Skeletal muscle tissue (tissue), 4 donors: Measurements from ENCODE around the gene EPHA6. TPM values are rescaled to one million over a fixed set of nuclear protein-coding genes. Genes with fewer than 3 reads are reported as not detected.

ENCODE experiments used
- H3K27ac ChIP-seq: one replicate; pipeline ENCODE4 v1.7.0; 2013; ENCODE audit warnings: mild to moderate bottlenecking, low read depth, low read length, inconsistent platforms
- H3K27me3 ChIP-seq, 3 donors: one replicate each; pipeline ENCODE4 v1.7.0; 2013; ENCODE audit warnings: low read length in 3 of 3; ENCODE audit not compliant: control insufficient read depth in 3 of 3, insufficient read depth in 3 of 3
- H3K36me3 ChIP-seq, 3 donors: one replicate each; pipeline ENCODE4 v1.7.0; 2013; ENCODE audit warnings: low read length in 3 of 3; ENCODE audit not compliant: control insufficient read depth in 3 of 3, insufficient read depth in 3 of 3
- H3K4me1 ChIP-seq, 3 donors: one replicate each; pipeline ENCODE4 v1.7.0; 2013; ENCODE audit warnings: low read length in 3 of 3, mild to moderate bottlenecking in 3 of 3; ENCODE audit not compliant: control insufficient read depth in 3 of 3, insufficient read depth in 3 of 3
- H3K4me3 ChIP-seq, 3 donors: one replicate each; pipeline ENCODE4 v1.7.0; 2013; ENCODE audit warnings: low read length in 3 of 3
- H3K9ac ChIP-seq, 3 donors: one replicate each; pipeline ENCODE4 v1.7.0; 2013; ENCODE audit warnings: low read length in 3 of 3, mild to moderate bottlenecking in 3 of 3, moderate library complexity in 2 of 3, low read depth in 1 of 3
- H3K9me3 ChIP-seq, 3 donors: one replicate each; pipeline ENCODE4 v1.7.0; 2013; ENCODE audit warnings: low read length in 3 of 3; ENCODE audit not compliant: control insufficient read depth in 3 of 3
- total RNA-seq: library from RNA; depleted of rRNA; stranded (reverse); fragments of >200 nt; gene quantifications from one replicate; pipeline ENCODE4 v1.2.3, GENCODE V29; 2014
- donor health status: Osteomylitis.

The EPHA6 gene
- total RNA-seq, 1 donor from 2014 or later, result 0.52 TPM

DNA sequence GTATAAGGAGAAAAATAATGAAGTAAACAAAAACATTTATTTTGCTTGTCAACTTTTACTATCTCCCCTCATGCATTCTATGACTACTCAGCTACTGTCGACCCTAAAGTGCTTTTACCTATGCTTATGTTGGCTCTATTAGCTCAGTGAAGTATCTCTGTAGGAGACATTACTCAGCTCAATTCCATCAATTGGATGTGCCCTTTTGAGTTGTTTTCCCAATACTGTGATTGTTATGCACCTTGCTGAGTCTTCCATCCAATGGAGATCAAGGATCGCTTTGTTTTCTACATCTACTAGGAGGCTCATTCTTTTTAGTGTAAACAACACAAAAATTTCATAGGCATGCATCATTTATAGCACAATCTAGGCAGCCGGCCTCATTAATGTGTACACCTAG is 546.4 kb downstream of the EPHA6 start:
- Histone ChIP-seq H3K36me3 (no peaks in the 10 kb centered on the region), H3K4me1 (no peaks in the 10 kb centered on the region), H3K9me3 (no peaks in the 10 kb centered on the region), H3K27ac (no peak overlapping the region), H3K9ac (no peak overlapping the region), H3K4me3 (no peak overlapping the region), H3K27me3 (no peaks in the 10 kb centered on the region)

DNA sequence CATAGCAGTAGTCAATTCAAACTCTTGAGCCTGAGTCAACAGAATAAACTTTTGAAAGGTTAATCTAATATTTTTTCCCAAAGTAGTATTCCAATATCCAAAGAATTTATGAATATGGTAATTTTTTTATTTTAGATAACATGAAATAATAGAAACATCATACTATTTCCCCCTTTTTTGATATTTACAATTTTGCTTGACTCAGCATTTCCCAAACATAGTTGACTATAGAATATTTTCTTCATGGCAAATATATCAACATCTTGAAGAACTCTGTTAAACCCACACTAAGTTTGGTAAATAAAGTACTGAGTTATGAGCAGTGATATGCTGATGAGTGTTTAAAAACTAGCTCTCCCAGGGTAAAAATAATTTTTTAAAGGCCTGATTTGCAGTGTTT is 570.2 kb downstream of the EPHA6 start:
- Histone ChIP-seq H3K36me3 (no peaks in the 10 kb centered on the region), H3K27ac (no peak overlapping the region), H3K4me3 (no peak overlapping the region), H3K9me3 (no peaks in the 10 kb centered on the region), H3K4me1 (no peaks in the 10 kb centered on the region), H3K9ac (no peak overlapping the region), H3K27me3 (no peaks in the 10 kb centered on the region)

DNA sequence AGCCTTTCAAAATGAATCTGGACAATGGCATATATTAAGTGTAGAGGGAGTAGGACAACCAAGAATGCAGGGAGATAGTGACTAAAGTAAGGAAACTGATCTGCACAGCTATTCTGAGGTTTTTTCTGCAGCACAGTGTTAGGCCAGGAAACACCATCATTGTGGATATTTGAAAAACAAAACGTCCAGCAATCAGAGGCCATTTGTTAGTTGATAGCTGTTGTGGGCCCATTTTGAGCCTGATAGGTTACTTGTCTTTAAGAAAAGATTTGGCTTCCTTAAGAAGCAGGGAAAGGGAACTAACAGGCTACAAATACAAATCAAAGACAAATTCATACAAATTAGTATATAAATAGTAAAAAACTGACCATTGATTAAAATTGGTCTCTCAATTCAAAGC is 574.4 kb downstream of the EPHA6 start:
- no peak overlapping the region for H3K9ac ChIP-seq
- no peaks in the 10 kb centered on the region for H3K9me3 ChIP-seq
- no peak overlapping the region for H3K27ac ChIP-seq
- H3K27me3 ChIP-seq, result no peaks in the 10 kb centered on the region
- H3K4me3 ChIP-seq, result no peak overlapping the region
- no peaks in the 10 kb centered on the region for H3K4me1 ChIP-seq
- H3K36me3 ChIP-seq, result no peaks in the 10 kb centered on the region

DNA sequence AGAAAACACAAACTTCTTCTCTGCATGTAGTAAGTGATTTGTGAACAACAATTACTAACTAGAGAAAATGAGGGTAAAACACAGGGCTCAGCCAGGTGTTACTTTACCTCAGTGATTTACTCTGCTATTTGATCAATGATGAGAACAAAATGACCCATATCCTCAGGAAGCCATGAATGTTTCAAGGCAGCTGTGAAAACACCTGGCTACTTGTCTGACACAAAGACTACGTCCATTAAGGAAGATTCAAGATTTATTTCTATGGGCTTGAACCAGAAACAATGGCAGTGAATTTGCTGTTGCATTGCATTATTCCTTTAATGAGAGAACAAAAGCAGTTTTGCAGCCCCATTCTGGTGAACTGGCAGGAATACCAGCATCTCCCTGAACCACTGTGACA is 575.5 kb downstream of the EPHA6 start:
- H3K4me3 ChIP-seq, result no peak overlapping the region
- no peaks in the 10 kb centered on the region for H3K27me3 ChIP-seq
- no peaks in the 10 kb centered on the region for H3K4me1 ChIP-seq
- no peak overlapping the region for H3K27ac ChIP-seq
- no peak overlapping the region for H3K9ac ChIP-seq
- H3K36me3 ChIP-seq, result no peaks in the 10 kb centered on the region
- H3K9me3 ChIP-seq, result no peaks in the 10 kb centered on the region

DNA sequence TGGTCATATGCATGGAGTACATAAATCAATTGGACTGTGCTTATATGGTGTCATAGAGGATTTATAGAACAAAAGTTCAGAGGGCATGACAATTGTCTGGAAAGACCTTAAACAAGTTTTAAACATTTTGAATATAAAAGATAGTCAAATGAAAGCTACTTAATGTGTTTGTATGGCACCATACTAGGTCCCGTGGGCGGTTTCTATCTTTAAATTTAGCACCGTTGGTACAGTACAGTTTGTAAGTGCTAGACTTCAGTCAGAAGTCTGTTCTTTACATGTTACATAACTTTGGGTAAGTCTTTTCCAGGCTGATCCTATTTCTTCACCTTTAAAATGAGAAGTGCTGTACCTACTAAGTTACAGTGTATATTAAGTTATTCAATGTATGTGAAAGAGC is 576.8 kb downstream of the EPHA6 start:
- Histone ChIP-seq H3K4me1 (no peaks in the 10 kb centered on the region), H3K9ac (no peak overlapping the region), H3K27ac (no peak overlapping the region), H3K4me3 (no peak overlapping the region), H3K36me3 (no peaks in the 10 kb centered on the region), H3K9me3 (no peaks in the 10 kb centered on the region), H3K27me3 (no peaks in the 10 kb centered on the region)

DNA sequence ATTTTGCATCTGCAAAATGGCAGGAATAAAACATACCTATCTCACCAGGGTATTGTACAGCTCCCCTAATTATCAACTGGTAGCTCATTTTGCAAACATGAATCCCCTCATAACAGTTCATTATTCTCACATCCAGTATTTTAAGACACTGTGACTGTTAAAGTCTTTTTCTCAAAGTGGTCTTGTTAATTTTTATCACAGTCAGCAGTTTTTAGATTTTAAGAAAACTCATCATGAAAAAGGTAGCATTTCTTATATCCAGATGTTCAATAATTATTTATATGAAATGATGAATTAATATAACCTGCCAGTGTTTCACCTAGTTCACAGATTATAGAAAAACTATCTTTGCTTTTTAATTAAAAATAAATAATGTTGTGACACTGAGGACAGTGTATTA is 595.2 kb downstream of the EPHA6 start:
- no peak overlapping the region for H3K4me3 ChIP-seq
- H3K27me3 ChIP-seq, result no peaks in the 10 kb centered on the region
- H3K9me3 ChIP-seq, result no peaks in the 10 kb centered on the region
- no peak overlapping the region for H3K9ac ChIP-seq
- no peak overlapping the region for H3K27ac ChIP-seq
- no peaks in the 10 kb centered on the region for H3K36me3 ChIP-seq
- no peaks in the 10 kb centered on the region for H3K4me1 ChIP-seq

DNA sequence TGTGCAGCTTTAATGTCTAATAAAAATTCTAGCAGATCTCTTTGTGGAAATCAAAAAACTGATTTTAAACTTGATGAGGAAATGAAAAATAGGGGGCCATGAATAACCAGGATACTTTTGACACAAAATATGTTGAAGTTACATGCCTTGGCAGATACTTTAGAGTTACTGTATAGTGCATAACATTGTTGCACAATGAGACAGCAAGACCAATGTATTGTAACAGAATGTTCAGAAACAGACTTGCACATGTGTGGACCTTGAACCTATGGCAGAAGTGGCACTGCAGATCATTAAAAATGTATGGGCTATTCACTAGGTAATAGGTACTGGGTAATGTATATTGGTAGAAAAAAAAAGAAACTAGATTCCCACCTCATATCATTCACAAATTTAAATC is 607.2 kb downstream of the EPHA6 start:
- no peaks in the 10 kb centered on the region for H3K36me3 ChIP-seq

DNA sequence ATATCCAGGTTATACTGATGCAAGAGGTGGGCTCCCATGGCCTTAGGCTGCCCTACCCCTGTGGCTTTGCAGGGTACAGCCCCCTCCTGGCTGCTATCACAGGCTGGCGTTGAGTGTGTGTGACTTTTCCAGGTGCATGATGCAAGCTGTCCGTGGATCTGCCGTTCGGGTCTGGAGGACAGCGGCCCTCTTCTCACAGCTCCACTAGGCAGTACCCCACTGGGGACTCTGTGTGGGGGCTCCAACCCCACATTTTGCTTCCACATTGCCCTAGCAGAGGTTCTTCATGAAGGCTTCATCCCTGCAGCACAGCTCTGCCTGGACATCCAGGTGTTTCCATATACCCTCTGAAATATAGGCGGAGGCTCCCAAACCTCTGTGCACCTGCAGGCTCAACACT is 610.6 kb downstream of the EPHA6 start:
- Histone ChIP-seq H3K9ac (no peak overlapping the region), H3K27ac (no peak overlapping the region), H3K4me1 (no peaks in the 10 kb centered on the region), H3K9me3 (no peaks in the 10 kb centered on the region), H3K36me3 (no peaks in the 10 kb centered on the region), H3K27me3 (no peaks in the 10 kb centered on the region), H3K4me3 (no peak overlapping the region)

More for the DNA sequence above, 607.2 kb downstream of the EPHA6 start:
- H3K27me3 ChIP-seq, result no peaks in the 10 kb centered on the region
- H3K4me1 ChIP-seq, result no peaks in the 10 kb centered on the region
- no peaks in the 10 kb centered on the region for H3K9me3 ChIP-seq
- H3K27ac ChIP-seq, result no peak overlapping the region
- no peak overlapping the region for H3K9ac ChIP-seq
- no peak overlapping the region for H3K4me3 ChIP-seq

DNA sequence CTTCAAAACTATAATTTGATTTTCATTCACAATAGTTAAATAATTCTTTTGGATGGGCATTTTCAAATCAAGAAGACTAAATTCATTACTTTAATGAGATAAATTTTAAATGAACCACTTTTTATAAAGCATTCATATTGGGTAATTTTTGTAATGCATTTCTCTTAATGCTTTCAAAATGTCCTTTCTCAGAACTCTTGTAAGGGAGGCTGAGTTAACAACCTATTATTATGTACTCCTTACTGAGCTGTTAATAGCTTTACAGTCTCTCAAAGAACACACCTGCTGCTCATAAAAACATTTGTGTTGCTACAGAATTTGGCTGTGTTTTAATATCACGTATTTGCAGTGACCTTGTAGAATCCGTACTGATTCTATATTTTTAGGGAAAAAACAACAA is 616.2 kb downstream of the EPHA6 start:
- no peaks in the 10 kb centered on the region for H3K4me1 ChIP-seq
- no peak overlapping the region for H3K9ac ChIP-seq
- H3K27ac ChIP-seq, result no peak overlapping the region
- no peaks in the 10 kb centered on the region for H3K36me3 ChIP-seq
- H3K4me3 ChIP-seq, result no peak overlapping the region
- H3K27me3 ChIP-seq, result no peaks in the 10 kb centered on the region
- H3K9me3 ChIP-seq, result no peaks in the 10 kb centered on the region

DNA sequence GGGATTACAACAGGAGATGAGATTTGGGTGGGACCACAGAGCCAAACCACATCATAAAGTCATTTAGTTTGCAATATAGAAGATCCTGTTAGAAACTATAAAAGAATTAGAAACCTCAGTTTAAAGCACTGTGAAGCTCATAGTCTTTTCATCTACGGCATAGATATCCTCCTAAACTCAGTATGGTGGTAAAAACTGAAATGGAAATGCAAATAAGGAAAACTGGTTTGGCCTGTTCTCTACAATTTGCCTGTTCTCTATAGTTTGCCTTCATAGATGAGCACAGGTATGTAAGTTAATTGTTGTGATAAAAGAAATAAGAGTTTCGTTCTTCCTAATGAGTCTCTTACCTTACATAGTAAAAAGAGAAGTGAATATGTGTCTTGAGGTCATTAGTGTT is 618.5 kb downstream of the EPHA6 start:
- Histone ChIP-seq H3K9me3 (no peaks in the 10 kb centered on the region), H3K4me1 (no peaks in the 10 kb centered on the region), H3K27me3 (no peaks in the 10 kb centered on the region), H3K27ac (no peak overlapping the region), H3K36me3 (no peaks in the 10 kb centered on the region), H3K4me3 (no peak overlapping the region), H3K9ac (no peak overlapping the region)

DNA sequence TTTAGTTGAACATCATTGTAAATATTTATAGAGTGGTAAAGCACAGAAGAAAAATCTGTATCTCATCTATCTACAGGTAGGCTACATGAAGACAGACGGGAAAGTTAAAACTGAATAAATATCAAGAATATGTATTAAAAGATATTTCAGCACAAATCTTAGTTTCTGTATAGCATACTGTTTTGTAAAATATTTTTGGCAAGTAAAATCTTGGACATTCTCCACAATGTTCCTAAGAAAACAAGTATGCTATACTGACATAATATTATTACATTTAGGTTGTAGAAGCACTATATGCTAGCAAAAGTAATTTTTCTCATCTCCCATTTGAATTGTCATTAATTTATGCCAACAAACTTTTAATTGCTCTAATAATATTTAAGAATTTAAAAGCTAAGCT is 623.7 kb downstream of the EPHA6 start:
- H3K27me3 ChIP-seq, result no peaks in the 10 kb centered on the region
- no peaks in the 10 kb centered on the region for H3K36me3 ChIP-seq
- no peak overlapping the region for H3K27ac ChIP-seq
- no peak overlapping the region for H3K4me3 ChIP-seq
- no peaks in the 10 kb centered on the region for H3K9me3 ChIP-seq
- no peak overlapping the region for H3K9ac ChIP-seq
- no peaks in the 10 kb centered on the region for H3K4me1 ChIP-seq
